MCF 10A (cell line): Measurements from ENCODE around the gene TMEM186. TPM values are rescaled to one million over a fixed set of nuclear protein-coding genes. Genes with fewer than 3 reads are reported as not detected.
"Not testable (repeated sequence)": the region's sequence is repeated elsewhere in the genome, so short reads cannot be mapped to it uniquely, and the experiment has no call there.

Experiments
- BruUV-seq: library from RNA; stranded (reverse); fragments of 400-500 nt; replicated peaks from 2 replicates; lab custom pipeline; 2021; lab: Mats Ljungman, UMichigan
- CTCF ChIA-PET: fragments of 300-600 bp; sonication (Branson Sonifier 250); formaldehyde crosslinking; extraction: SDS; loops from one replicate; lab custom pipeline; 2021; ENCODE audit warnings: antibody characterized with exemption, inconsistent platforms; lab: Yijun Ruan, JAX
- POLR2A ChIA-PET: fragments of 300-600, 350-650 bp; sonication (Branson Sonifier 250); formaldehyde crosslinking; extraction: SDS; loops from one replicate; lab custom pipeline; 2020; ENCODE audit warnings: antibody characterized with exemption, inconsistent platforms; lab: Yijun Ruan, JAX
- DNase-seq: peaks from one replicate; pipeline ENCODE4 v3.0.0-alpha.2; 2018; ENCODE audit not compliant: unreplicated experiment
- H3K27ac Mint-ChIP-seq: one replicate; pipeline ENCODE4 v1.8.0; 2022; ENCODE audit warnings: mild to moderate bottlenecking, low read depth, mixed read lengths; ENCODE audit not compliant: unreplicated experiment
- H3K27me3 Mint-ChIP-seq: one replicate; pipeline ENCODE4 v1.8.0; 2022; ENCODE audit warnings: mixed read lengths; ENCODE audit not compliant: insufficient read depth, unreplicated experiment
- H3K36me3 Mint-ChIP-seq: one replicate; pipeline ENCODE4 v1.8.0; 2022; ENCODE audit warnings: mild to moderate bottlenecking, moderate library complexity, mixed read lengths; ENCODE audit not compliant: insufficient read depth, unreplicated experiment
- H3K4me1 Mint-ChIP-seq: one replicate; pipeline ENCODE4 v1.8.0; 2022; ENCODE audit warnings: mixed read lengths; ENCODE audit not compliant: insufficient read depth, unreplicated experiment
- H3K4me3 Mint-ChIP-seq: one replicate; pipeline ENCODE4 v1.8.0; 2022; ENCODE audit warnings: mild to moderate bottlenecking, moderate library complexity, mixed read lengths; ENCODE audit not compliant: unreplicated experiment
- H3K9me3 Mint-ChIP-seq: one replicate; pipeline ENCODE4 v1.8.0; 2022; ENCODE audit warnings: mixed read lengths; ENCODE audit not compliant: unreplicated experiment
- CTCF ChIP-seq: fragments of 200-600 bp; IDR thresholded peaks from one replicate; pipeline ENCODE4 v1.8.0; 2022; ENCODE audit warnings: antibody characterized with exemption, mild to moderate bottlenecking; ENCODE audit not compliant: unreplicated experiment
- intact Hi-C: fragments of 100-400 bp; cut with micrococcal nuclease; formaldehyde crosslinking; loops from 2 replicates; pipeline ENCODE4 v1.14.1; 2022
- total RNA-seq: library from RNA; stranded (reverse); gene quantifications from 2 replicates; pipeline ENCODE4 v1.2.3, GENCODE V29; 2022

Gene TMEM186
- total RNA-seq, 1 experiment from 2014 or later, result 12.9 TPM

- no peaks in the 10 kb centered on the region for H3K36me3 Mint-ChIP-seq
- intact Hi-C loops, result no loop called here
- peaks cover 8% of the 10 kb centered on the region for H3K4me1 Mint-ChIP-seq
- H3K4me3 Mint-ChIP-seq, result no peak overlapping the region
- ChIA-PET CTCF (interaction anchor here (0.9 to 1.6 kb wide), 4 partner anchors 24 to 183 kb away, joined by 3 to 5 read pairs (median 4); partner anchors contain the start of gene ABAT), POLR2A (interaction anchor here (1.5 kb wide), 1 partner anchor 9 kb away, joined by 3 read pairs; no protein-coding TSS in a partner anchor)
- H3K27me3 Mint-ChIP-seq, result no peaks in the 10 kb centered on the region
- DNase-seq, result peak; percentile 71
- H3K27ac Mint-ChIP-seq, result no peak overlapping the region
- BruUV-seq, result no TSS peak
- no peak for TF ChIP-seq CTCF
- no peaks in the 10 kb centered on the region for H3K9me3 Mint-ChIP-seq
Measured at GRCh38 chr16:8751481-8752311, 45.7 kb downstream of the TMEM186 start.

- H3K4me1 Mint-ChIP-seq, H3K9me3 Mint-ChIP-seq, H3K27me3 Mint-ChIP-seq, H3K4me3 Mint-ChIP-seq, CTCF ChIA-PET, intact Hi-C loops, H3K36me3 Mint-ChIP-seq, BruUV-seq, DNase-seq, H3K27ac Mint-ChIP-seq, POLR2A ChIA-PET: not testable (repeated sequence)
Measured at GRCh38 chr16:8748944-8749343, 48.5 kb downstream of the TMEM186 start.

Other genes with a start within 250 kb of the TMEM186 start
- not detected in 2 replicates for gene TMEM114, start 207.1 kb downstream of the TMEM186 start, total RNA-seq
- 36.7 and 47.2 TPM in 2 replicates for gene METTL22, start 175.9 kb downstream of the TMEM186 start, total RNA-seq
- gene ABAT, start 123.0 kb downstream of the TMEM186 start, total RNA-seq, result 2.4 and 3.0 TPM in 2 replicates
- 59.4 and 60.6 TPM in 2 replicates for gene PMM2, start 200 bp upstream of the TMEM186 start, total RNA-seq
- 23.9 and 27.8 TPM in 2 replicates for gene CARHSP1, start 71.4 kb upstream of the TMEM186 start, total RNA-seq
- not detected in 2 replicates for gene LITAFD, start 84.7 kb upstream of the TMEM186 start, total RNA-seq
- 81.2 and 108 TPM in 2 replicates for gene USP7, start 166.3 kb upstream of the TMEM186 start, total RNA-seq